Measurements from ENCODE around the gene ARRDC1. TPM values are rescaled to one million over a fixed set of nuclear protein-coding genes. Genes with fewer than 3 reads are reported as not detected.

The ARRDC1 gene
- total RNA-seq, 4 donors from 2014 or later, result 23.6 to 41.7 (median 33.7) TPM

DNA sequence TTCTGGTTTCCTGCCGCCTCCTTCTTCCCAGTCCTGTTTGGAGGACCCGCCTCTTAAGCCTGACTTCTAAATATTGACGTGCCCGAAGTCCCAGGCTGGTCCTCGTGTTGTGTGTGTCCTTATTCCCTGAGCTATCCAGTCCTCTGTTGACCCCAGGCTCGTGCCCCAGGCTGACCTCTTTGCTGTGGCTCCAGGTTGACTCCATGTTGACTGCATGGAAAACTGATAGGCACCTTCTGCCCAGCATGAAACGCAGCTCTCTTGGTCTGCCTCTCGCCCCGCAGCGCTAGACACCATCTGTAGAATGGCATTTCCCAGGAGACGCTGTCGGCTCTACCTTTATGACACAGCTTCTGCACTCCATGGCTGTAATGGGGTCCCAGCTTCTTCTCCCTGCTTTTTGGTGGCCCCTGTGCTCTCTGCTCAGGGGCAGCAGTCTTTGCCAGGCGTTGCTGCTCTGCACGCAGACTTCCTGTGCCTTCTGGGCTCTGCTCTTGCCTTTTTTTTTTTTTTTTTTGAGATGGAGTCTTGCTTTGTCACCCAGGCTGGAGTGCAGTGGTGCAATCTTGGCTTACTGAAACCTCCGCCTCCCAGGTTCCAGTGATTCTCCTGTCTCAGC lies 41.7 kb downstream of the ARRDC1 start:
- TF ChIP-seq, protein P1, sequence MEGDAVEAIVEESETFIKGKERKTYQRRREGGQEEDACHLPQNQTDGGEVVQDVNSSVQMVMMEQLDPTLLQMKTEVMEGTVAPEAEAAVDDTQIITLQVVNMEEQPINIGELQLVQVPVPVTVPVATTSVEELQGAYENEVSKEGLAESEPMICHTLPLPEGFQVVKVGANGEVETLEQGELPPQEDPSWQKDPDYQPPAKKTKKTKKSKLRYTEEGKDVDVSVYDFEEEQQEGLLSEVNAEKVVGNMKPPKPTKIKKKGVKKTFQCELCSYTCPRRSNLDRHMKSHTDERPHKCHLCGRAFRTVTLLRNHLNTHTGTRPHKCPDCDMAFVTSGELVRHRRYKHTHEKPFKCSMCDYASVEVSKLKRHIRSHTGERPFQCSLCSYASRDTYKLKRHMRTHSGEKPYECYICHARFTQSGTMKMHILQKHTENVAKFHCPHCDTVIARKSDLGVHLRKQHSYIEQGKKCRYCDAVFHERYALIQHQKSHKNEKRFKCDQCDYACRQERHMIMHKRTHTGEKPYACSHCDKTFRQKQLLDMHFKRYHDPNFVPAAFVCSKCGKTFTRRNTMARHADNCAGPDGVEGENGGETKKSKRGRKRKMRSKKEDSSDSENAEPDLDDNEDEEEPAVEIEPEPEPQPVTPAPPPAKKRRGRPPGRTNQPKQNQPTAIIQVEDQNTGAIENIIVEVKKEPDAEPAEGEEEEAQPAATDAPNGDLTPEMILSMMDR (IDR thresholded peaks at IDR 0.05; ENCODE audit: low read depth), result no peak

DNA sequence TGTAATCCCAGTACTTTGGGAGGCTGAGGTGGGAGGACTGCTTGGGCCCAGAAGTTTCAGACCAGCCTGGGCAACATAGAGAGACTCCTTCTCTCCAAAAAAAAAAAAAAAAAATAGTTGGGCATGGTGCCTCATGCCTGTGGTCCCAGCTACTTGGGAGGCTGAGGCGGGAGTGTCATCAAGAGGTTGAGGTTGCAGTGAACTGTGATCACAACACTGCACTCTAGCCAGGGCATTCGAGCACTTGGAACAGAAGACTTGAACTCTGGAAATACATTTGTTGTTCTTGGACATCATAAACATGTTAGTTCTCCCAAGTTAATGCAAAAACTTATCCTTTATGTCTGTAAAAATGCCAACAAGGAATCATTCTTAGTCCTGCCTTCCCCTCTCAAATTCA lies 42.9 kb downstream of the ARRDC1 start:
- TF ChIP-seq, protein P1 (IDR thresholded peaks at IDR 0.05; ENCODE audit: low read depth), result no peak

DNA sequence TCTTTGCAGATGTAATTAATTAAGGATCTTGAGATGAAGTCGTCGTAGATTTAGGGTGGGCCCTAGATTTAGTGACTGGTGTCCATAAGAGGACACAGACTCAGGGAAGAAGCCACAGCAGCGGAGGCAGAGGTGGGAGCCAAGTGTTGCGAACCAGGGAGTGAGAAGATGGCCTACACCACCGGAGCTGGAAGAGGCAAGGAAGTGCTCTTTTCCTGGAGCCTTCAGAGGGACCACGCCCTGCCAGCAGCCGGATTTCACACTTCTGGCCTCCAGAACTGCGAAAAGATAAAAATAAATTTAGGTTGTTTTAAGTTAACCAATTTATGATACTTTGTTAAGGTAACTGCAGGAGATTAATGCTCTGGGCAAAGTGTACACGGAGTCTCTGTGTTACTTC lies 44.1 kb downstream of the ARRDC1 start:
- TF ChIP-seq, protein P1 (IDR thresholded peaks at IDR 0.05; ENCODE audit: low read depth), result no peak

DNA sequence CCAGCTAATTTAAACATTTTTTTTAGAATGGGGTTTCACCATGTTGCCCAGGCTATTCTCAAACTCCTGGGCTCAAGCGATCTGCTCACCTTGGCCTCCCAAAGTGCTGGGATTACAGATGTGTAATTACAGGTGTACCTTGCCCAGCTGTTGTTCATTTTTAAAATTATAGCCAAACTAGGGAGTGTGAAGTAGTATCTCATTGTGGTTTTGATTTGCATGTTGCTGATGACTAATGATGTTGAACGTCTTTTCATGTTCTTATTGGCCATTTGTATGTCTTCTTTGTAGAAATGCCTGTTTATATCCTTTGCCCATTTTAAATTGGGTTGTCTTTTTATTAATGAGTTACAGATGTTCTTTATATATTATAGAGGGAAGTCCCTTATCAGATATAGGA lies 44.8 kb downstream of the ARRDC1 start:
- TF ChIP-seq, protein P1 (IDR thresholded peaks at IDR 0.05; ENCODE audit: low read depth), result no peak

DNA sequence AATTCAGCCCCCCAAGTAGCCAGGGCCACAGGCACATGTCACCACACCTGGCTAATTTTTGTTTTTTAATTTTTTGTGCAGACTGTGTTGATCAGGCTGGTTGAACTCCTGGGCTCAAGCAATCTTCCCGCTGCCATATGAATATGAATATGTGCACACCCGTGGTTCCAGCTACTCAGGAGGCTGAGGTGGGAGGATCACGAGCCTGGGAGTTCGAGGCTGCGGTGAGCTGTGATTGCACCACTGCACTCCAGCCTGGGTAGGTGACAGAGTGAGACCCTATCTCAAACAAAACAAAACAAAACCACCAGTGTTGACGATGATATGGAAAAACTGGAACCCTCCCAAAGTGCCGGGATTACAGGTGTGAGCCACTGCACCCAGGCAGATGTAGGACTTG lies 45.3 kb downstream of the ARRDC1 start:
- TF ChIP-seq, protein P1 (IDR thresholded peaks at IDR 0.05; ENCODE audit: low read depth), result no peak

DNA sequence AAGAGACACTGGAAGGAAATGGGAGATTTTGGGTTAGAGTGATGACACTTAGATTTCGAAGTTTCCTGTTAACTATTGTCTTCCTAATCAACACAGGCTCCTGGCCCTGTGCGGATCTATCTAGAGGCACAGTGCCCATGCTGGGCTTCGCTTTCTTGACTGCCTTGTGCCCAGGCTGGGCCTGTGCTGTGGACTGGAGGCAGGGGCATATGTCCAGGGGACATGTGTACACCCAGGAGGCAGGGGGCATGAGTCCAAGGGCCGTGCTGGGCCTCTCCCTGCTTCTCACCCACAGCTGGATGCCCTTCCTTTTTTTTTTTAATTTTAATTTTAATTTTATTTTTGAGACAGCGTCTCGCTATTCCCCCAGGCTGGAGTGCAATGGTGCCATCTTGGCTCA lies 50.9 kb downstream of the ARRDC1 start:
- TF ChIP-seq, protein P1 (IDR thresholded peaks at IDR 0.05; ENCODE audit: low read depth), result no peak

DNA sequence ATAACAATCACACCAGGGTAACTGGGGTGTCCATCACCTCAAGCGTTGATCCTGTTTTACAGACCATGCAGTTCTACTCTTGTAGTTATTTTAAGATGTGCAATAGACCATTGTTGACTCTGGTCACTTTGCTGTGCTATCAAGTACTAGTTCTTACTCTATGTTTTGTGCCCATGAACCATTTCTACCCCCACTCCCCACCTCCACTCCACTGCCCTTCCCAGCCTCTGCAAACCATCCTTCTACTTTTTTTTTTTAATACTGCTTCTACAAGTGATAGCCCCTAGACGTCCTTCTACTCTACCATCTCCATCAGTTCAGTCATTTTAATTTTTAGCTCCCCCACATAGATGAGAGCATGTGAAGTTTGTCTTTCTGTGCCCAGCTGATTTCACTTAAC lies 52.1 kb downstream of the ARRDC1 start:
- TF ChIP-seq, protein P1 (IDR thresholded peaks at IDR 0.05; ENCODE audit: low read depth), result no peak
